Fibroblast of upper back skin (primary cell): ENCODE measurements around the gene HOOK2.
"Not testable (repeated sequence)": the region's sequence is repeated elsewhere in the genome, so short reads cannot be mapped to it uniquely, and the experiment has no call there.

Experiments used
- DNase-seq: peaks from one replicate; pipeline ENCODE4 v3.0.0-alpha.2; 2013

The HOOK2 gene, protein sequence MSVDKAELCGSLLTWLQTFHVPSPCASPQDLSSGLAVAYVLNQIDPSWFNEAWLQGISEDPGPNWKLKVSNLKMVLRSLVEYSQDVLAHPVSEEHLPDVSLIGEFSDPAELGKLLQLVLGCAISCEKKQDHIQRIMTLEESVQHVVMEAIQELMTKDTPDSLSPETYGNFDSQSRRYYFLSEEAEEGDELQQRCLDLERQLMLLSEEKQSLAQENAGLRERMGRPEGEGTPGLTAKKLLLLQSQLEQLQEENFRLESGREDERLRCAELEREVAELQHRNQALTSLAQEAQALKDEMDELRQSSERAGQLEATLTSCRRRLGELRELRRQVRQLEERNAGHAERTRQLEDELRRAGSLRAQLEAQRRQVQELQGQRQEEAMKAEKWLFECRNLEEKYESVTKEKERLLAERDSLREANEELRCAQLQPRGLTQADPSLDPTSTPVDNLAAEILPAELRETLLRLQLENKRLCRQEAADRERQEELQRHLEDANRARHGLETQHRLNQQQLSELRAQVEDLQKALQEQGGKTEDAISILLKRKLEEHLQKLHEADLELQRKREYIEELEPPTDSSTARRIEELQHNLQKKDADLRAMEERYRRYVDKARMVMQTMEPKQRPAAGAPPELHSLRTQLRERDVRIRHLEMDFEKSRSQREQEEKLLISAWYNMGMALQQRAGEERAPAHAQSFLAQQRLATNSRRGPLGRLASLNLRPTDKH

DNA sequence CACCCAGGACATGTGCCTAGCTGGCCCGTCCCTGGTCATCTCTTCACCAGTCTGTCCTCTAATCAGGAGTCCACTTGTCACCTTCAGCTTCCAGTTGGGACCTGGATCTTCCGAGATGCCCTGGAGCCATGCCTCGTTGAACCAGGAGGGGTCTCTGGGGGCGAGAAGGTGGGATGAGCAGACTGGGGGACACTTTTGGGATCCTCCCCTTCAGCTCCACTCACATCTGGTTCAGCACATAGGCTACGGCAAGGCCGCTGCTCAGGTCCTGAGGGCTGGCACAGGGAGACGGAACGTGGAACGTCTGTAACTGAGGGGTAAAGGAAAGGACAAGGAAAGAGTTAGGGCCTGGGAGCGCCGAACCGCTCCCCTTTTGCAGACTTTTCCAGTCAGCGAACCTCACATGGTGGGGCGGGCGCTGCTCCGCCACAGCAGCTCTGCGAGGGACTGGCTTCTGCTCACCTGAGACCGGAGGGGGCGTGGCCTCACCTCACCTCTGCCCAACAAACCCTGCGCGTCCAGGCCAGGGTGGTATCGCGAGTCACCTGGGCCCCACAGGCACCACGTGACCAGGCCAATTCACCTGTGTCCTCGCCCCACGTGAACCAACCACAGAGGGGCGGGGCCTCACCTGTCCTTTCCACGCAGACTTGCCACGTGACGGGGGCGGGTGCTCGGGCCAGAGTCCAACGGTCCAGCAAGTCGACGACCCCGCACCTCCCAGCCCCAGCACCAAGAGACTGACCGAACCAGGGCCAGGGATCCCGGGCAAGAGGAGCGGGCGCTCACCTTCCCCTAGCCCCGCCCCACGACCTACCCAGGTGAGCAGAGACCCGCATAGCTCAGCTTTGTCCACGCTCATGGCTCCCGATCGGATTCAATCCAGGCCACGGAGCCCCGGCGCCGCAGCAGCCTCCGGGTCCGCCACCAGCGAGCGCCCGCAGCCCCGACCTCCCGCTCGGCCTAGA lies at the start of gene HOOK2:
Gene HOOK2, minus strand, starts transcription at position 965 of the 968 bp plus-strand sequence. Its CDS starts 103 bp downstream, at position 862.
- no peak for DNase-seq

DNA sequence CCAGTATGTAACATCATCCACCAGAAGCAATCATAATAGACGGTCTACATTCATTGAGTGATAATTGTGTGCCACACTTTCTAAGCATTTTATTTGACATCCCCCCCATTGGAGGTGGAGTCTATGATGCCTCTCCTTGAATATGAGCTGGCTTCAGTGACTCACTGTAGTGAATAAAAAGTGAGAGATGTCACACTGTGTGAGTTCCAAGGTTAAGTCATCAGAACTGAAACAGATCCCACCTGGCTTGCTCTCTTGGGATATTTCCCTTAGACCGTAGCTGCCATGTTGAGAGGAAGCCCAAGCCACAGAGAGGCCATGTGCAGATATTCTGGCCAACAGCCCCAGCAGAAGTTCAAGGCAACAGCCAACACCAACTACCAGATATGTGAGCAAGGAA lies 46.4 kb upstream of the HOOK2 start:
- no peak for DNase-seq

DNA sequence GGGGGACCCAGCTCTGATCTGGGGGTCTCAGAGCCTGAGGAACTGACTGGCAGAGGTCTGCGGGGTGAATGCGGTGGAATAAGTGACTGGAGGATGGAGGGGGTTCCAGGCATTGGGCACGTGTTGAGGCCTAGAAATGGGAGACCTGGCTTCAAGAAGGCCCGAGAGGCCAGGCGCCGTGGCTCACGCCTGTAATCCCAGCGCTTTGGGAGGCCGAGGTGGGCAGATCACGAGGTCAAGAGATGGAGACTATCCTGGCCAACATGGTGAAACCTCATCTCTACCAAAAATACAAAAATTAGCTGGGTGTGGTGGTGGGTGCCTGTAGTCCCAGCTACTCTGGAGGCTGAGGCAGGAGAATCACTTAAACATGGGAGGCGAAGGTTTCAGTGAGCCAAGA lies 42.5 kb upstream of the HOOK2 start:
- DNase-seq, result not testable (repeated sequence)

DNA sequence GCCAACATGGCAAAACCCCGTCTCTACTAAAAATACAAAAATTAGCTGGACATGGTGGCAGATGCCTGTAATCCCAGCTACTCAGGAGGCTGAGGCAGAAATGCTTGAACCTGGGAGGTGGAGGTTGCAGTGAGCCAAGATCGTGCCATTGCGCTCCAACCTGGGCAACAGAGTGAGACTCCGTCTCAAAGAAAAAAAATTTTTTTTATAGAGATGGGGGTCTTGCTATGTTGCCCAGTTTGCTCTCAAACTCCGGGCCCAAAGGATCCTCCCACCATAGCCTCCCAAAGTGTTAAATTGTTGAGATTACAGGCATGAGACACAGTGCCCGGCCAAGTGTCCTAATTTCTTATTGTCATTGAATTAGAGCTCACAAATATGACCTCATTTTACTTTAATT lies 41.8 kb upstream of the HOOK2 start:
- not testable (repeated sequence) for DNase-seq

DNA sequence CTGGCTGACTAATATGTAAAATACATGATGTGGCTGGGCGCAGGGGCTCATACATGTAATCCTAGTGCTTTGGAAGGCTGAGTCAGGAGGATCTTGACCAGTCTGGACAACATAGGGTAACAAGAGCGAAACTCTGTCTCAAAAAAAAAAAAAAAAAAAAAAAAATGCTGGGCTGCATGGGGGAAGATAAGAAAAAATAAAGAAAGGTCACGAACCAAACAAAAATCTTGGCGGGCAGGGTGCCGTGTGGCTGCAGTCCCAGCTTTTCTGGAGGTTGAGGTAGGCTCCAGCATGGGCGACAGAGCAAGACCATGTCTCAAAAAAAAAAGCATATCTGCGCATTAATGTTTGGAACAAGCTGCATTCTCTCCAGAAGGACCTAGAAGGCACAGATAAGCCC lies 39.7 kb upstream of the HOOK2 start:
- no peak for DNase-seq

DNA sequence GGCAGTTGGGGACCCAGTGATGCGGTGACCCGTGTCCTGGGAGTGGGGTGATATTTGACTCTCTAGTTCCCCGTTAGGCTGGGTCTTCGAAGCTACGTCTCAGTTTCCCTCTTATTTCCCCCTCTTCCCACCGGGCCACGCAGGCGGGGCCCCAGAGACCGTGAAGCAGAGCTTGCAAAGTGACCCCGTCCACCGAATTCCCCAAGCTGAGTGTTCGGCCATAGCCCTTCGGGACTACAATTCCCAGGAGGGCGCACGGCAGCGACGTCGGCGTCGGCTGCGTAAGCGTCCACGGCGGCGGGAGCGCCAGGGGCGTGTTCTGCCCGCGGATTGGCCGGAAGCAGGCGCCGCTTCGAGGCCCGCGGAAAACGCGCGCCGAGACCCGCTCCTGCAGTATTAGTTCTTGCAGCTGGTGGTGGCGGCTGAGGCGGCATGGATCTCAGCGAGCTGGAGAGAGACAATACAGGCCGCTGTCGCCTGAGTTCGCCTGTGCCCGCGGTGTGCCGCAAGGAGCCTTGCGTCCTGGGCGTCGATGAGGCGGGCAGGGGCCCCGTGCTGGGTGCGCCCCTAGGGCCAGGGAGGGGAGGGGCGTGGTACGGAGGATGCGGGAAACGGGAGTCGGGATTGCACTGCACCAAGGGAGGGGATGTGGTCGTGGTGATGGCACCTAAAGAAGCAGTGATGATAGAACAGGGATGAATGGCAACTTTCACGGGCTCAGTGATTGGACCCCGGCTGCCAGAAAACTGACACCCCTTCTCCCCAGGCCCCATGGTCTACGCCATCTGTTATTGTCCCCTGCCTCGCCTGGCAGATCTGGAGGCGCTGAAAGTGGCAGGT lies 31.1 kb upstream of the HOOK2 start, which contains the start of gene RNASEH2A:
Gene RNASEH2A, plus strand, starts transcription at position 343 of the 840 bp plus-strand sequence. Its CDS starts 90 bp downstream, at position 433.
- DNase-seq, result peak; percentile 87

DNA sequence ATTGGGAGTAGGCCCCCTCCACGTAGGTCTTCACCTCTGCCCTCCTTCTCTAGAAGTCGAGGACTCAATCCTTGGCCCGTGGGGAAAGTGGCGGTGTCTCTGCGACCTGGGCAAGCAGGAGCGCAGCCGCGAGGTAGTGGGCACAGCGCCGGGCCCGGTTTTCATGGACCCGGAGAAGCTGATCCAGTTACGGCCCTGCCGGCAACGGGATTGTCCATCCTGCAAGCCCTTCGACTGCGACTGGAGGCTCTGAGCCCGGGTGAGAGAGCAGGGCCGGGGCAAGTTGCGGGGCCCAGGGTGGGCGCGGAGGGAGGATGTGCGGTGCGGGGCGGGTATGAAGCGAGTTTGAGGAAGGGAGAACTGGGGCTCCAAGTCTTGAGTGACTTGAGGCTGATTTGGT lies 28.7 kb upstream of the HOOK2 start:
- DNase-seq, result no peak

DNA sequence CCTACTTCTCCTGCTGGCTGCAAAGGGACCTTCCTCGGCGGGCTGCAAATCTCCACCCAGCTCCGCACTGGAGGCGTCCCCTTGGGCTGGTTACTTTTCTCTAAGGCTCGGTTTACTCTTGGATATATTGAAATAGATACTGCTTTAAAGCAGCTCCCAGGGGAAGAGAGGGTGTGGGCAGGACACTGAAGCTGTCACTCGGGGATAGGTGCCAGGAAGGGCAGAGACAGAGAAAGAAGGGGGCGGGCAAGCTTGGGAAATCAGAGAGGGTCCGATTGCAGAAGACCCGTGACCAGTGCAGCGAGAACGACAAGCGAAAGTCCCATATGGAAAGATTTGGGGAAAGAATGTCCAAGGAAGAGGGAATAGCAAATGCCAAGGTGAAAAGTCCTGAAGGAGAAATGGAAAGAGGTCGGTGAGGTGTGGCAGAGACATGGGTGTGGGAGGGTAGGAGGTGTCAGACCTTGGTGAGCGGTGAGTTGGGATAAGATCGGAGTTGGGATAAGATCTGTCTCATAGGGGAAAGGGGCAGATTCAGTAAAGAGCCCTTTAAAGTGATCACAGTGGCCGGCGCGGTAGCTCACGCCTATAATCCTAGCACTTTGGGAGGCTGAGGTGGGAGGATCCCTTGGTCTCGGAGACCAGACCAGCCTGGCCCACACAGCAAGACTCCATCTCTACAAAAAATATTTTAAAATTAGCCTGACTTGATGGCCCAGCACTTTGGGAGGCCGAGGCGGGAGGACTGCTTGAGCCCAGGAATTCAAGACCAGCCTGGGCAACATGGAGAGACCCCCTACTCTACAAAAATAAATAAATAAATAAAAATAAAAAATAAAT lies 27.1 kb upstream of the HOOK2 start:
- DNase-seq, result no peak

DNA sequence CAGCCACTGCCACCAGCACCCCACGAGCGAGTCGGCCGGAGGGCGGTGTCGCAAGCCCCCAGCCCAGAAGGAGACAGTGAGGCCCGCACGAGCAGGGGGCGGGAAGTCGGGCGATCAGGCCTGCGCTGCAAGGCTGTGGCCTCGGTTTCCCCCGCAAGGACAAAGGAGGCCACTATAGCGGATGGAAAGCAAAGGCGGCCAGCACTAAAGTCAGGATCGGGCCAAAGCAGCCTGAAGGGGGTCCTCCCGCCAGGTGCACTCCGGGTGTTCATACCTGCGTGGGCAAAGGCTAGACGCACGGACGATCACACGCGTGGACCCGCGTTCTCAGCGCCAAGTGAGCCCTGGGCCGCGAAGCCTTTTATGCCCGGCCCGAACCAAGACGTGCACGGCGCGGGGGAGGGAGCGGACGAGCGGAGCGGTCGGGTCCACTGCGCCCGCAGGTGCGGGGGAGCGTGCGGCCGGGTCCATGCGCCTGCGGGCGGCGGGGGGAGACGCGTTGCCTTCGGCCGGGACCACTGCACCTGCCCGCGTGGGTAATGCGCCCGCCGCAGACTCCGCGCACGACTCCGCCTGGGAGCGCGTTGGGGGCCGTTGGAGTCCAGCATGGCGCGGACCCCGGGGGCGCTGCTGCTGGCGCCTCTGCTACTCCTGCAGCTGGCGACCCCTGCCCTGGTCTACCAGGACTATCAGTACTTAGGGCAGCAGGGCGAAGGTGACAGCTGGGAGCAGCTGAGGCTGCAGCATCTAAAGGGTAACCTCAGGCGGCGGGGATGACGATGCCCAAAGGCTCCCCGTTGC lies 26.3 kb upstream of the HOOK2 start, which contains the start of the genes PRDX2 and THSD8:
Gene PRDX2, minus strand, starts transcription at position 335 of the 801 bp plus-strand sequence. CDS start 539 bp downstream, outside the sequence.
Gene THSD8, plus strand, starts transcription at position 604 of the 801 bp plus-strand sequence. Its CDS starts 3 bp downstream, at position 607.
- peak; percentile 64 for DNase-seq

DNA sequence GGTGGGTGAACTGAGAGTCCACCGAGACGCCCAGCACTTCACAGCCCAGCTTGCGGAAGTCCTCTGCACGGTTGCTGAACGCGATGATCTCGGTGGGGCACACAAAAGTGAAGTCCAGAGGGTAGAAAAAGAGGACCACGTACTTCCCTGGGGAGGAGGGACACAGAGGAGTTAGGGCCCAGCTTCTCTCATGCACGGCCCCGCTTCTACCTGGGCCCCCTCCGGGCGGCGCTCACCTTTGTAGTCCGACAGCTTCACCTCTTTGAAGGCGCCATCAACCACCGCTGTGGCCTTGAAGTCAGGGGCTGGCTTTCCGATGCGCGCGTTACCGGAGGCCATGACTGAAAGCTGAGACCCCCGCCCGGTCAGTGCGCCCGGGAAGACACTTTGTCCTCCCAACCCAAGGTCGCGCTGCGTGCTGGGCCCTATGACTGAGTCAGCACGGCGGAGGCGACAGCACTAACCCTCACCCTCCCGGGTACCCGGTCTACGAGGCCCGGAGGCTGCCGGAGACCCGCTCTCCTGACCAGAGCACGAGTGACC lies 25.6 kb upstream of the HOOK2 start:
- DNase-seq, result no peak

DNA sequence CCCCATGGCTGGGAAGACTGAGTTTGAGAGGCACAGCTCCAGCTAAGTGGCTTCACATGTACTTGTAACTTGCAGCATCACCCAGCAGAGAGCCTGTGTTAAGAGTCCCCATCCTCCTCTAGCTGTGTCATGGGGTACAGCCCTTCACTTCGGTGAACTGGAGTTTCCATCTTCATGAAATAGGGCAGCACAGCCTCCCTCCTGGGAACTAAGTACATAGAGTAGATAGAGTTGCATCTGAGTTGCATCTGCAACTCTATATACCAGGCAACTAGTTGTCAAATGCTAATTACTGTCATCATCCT lies 25.1 kb upstream of the HOOK2 start:
- no peak for DNase-seq

DNA sequence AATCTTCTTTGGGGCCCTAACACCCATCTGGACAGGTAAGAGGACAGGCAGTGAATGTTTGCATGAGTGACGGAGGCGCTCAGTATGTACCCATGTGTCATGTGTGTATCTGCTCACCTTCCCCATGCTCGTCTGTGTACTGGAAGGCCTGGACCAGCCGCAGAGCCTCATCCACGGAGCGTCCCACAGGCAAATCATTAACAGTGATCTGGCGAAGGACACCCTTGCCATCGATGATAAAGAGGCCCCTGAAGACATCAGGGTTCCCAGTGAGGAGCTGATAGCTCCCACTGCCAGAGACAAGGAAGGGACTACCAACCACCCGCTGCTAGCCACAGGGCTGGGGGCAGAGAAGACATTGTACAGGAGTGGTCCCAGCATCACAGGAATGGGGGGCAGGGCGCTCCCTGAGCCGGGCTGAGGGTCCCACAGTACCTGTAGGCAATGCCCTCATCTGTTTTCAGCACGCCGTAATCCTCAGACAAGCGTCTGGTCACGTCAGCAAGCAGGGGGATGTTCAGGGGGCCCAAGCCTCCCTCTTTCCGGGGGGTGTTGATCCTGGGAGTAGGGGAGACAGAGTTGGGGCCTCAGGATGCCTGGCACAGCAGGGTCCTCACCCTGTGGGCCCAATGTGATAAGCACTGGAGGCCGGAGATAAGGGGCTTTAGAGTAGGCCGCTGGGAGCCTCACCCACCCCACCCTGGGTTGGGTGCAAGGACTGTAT lies 24.6 kb upstream of the HOOK2 start:
- DNase-seq, result no peak

DNA sequence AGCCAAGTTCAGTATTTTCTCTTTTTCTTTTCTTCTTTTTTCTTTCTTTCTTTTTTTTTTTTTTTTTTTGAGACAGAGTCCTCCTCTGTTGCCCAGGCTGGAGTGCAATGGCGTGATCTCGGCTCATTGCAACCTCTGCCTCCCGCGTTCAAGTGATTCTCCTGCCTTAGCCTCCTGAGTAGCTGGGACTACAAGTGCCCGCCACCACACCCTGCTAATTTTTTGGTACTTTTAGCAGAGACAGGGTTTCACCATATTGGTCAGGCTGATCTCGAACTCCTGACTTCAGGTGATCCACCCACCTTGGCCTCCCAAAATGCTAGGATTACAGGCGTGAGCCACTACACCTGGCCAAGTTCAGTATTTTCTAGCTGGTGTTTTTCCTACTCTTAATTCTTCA lies 22.3 kb upstream of the HOOK2 start:
- DNase-seq, result not testable (repeated sequence)

DNA sequence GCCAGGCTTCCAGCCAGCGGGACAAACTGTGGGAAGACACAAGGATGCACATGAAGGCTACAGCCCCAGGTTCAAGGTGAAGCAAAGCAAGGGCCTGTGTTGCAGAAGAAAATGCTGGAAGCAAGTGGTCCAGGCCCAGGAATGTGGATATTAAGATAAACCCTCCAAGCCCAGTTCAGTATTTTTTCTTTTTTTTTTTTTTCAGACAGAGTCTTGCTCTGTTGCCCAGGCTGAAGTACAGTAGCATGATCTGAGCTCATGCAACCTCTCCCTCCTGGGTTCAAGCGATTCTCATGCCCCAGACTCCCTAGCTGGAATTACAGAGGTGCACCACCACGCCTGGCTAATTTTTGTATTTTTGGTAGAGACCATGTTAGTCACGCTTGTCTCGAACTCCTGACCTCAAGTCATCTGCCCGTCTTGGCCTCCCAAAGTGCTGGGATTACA lies 21.8 kb upstream of the HOOK2 start:
- no peak for DNase-seq

DNA sequence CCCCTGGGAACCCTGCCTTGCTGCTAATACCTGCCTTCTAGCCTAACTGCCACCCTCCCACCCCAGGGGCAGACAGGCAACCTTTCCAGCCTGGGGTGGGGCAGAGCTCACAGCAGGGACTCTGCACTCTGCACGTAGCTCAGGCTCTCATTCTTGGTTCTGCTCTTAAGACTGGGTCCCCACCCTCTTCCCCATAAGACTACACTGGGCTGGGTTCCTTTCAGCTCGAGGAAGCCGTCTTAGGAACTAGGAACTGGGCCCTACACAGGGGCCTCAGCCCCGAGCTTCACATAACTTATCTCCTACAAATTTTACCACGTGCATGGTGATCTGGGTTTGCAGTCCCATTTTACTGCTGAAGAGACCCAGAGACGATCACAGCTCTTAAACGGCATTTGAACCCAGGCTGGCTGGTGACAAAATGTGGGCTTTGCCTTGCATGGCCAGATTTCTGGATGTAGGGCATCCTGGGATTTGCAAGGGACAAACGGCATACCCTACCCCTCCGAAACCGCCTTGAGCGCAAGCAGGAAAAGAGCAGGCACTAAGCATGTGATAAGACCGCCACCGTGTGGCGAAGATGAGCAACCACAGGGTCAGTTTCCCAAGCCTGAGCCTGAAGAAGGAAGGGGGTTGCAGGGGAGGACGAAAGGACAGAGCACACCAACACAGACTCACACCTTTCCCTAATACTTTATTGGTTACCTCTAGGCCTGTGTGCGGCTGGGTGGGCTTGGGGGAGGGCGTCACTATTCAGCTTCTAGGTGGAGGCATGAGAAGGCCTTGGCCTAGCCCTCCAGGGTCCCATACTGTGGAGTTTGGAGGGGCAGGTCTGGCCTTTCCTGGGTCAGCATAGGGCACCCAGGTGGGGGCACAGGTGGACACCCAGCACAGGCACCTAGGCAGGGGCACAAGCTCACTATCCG lies 21.1 kb upstream of the HOOK2 start:
- DNase-seq, result peak; percentile 80

DNA sequence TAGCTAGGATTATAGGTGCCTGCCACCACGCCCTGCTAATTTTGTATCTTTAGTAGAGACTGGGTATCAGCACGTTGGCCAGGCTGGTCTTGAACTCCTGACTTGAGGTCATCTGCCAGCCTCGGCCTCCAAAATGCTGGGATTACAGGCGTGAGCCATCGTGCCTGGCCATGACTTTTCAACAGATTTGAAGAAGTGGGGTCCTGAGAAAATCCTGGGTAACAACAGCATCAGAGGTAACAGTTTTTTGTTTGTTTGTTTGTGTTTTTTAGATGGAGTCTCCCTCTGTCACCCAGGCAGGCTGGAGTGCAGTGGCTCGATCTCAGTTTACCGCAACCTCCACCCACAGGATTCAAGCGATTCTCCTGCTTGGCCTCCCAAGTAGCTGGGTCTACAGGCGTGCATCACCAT lies 19.6 kb upstream of the HOOK2 start:
- no peak for DNase-seq

DNA sequence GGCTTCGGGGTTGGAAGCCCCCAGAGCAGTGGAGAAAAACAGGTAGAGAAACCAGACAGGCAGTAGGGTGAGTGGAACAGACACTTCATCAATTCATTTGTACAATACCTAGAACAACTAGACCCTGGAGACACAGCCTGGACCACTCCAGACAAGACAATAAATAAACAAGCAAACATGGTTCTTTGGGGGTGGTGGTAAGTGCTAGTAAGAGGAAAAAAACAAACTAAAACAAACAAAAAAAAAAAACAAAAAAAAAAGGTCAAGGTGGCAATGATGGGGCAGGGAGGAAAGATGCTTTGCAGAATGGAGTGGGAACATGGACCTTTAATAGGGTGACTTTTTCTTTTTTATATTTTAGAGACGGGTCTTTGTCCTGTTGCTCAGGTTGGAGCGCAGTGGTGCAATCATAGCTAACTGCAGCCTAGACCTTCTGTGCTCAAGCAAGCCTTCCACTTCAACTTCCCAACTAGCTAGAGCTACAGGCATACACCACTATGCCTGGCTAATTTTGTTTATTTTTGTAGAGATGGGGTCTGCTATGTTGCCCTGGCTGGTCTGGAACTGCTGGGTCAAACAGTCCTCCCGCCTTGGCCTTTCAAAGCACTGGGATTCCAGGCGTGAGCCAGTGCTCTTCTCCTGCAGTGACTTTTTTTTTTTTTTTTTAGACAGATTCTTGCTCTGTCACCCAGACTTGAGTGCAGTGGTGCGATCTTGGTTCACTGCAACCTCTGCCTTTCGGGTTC lies 19.0 kb upstream of the HOOK2 start:
- no peak for DNase-seq
